UCSD-AML1 (cell line): ENCODE measurements around the gene DNAJC6.

Experiments used
- DNase-seq: peaks from one replicate; lab custom pipeline; 2025; ENCODE audit not compliant: unreplicated experiment; lab: John Stamatoyannopoulos, UW

The DNAJC6 gene

GRCh38 chr1:65399003-65399402 lies 89.7 kb downstream of the DNAJC6 start:
- DNase-seq, result no peak

- no peak for DNase-seq
Observed at GRCh38 chr1:65401612-65402011, 92.3 kb downstream of the DNAJC6 start.

GRCh38 chr1:65404941-65405340 lies 95.6 kb downstream of the DNAJC6 start:
- no peak for DNase-seq

- no peak for DNase-seq
Observed at GRCh38 chr1:65407877-65408276, 98.5 kb downstream of the DNAJC6 start.

GRCh38 chr1:65409314-65409713 lies 100.0 kb downstream of the DNAJC6 start:
- no peak for DNase-seq

- DNase-seq, result no peak
Observed at GRCh38 chr1:65409816-65410326, 100.5 kb downstream of the DNAJC6 start.

- DNase-seq, result no peak
Observed at GRCh38 chr1:65412256-65412983, 103.1 kb downstream of the DNAJC6 start.

GRCh38 chr1:65412984-65413375 lies 103.6 kb downstream of the DNAJC6 start:
- DNase-seq, result no peak

GRCh38 chr1:65414538-65414937 lies 105.2 kb downstream of the DNAJC6 start:
- DNase-seq, result no peak

GRCh38 chr1:65416767-65417166 lies 107.4 kb downstream of the DNAJC6 start:
- DNase-seq, result no peak

GRCh38 chr1:65417729-65418128 lies 108.4 kb downstream of the DNAJC6 start:
- DNase-seq, result no peak

- DNase-seq, result no peak
Observed at GRCh38 chr1:65418522-65419185, 109.3 kb downstream of the DNAJC6 start.

- DNase-seq, result peak; percentile 99
Observed at GRCh38 chr1:65419681-65420589, 110.6 kb downstream of the DNAJC6 start.

- no peak for DNase-seq
Observed at GRCh38 chr1:65420590-65421350, 111.4 kb downstream of the DNAJC6 start, which contains the start of the genes LEPR and LEPROT. LEPR (plus strand) TSS chr1:65420668; CDS start chr1:65565566, 144,898 bp downstream. LEPROT (plus strand) TSS chr1:65420668; CDS start chr1:65420725, 57 bp downstream.

- no peak for DNase-seq
Observed at GRCh38 chr1:65421351-65422025, 112.1 kb downstream of the DNAJC6 start.

GRCh38 chr1:65422241-65423203 lies 113.2 kb downstream of the DNAJC6 start:
- peak; percentile 21 for DNase-seq

GRCh38 chr1:65423884-65424572 lies 114.7 kb downstream of the DNAJC6 start:
- no peak for DNase-seq

- no peak for DNase-seq
Observed at GRCh38 chr1:65424573-65424889, 115.2 kb downstream of the DNAJC6 start.
